ENCODE data around the gene GLOD4.
"Not testable (repeated sequence)": the region's sequence is repeated elsewhere in the genome, so short reads cannot be mapped to it uniquely, and the experiment has no call there.

GLOD4 gene

DNA sequence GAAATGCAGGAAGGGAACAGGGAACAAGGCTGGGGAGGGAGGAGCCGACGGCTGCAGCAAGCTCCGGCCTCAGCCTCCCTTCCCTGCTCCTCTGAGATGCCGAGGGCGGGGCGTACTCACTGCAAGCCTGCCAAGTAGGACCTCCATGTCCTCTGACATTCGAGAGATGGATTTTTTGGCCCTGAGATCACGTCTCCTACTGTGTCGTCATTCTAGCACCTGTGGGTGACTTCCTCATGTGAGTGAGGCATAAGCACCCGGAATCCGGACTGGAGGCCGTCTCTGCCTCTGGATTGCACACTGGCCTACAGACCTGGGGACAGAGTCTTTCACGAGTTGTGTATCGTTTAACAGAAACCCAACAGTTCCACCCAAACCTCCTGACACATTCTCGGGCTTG lies 14.5 kb upstream of the GLOD4 start:
- Histone ChIP-seq H3K9me3 (ENCODE audit: control insufficient read depth, insufficient read depth, low read length) (no peaks in the 10 kb centered on the region), H3K9ac (ENCODE audit: low read depth, low read length) (no peak overlapping the region), H3K4me1 (ENCODE audit: insufficient read depth, low read length) (peaks cover 10% of the 10 kb centered on the region; the same call in 1 of the 2 replicates), H3K36me3 (ENCODE audit: insufficient read depth, low read length) (no peaks in the 10 kb centered on the region; the same call in 1 of the 2 replicates)

DNA sequence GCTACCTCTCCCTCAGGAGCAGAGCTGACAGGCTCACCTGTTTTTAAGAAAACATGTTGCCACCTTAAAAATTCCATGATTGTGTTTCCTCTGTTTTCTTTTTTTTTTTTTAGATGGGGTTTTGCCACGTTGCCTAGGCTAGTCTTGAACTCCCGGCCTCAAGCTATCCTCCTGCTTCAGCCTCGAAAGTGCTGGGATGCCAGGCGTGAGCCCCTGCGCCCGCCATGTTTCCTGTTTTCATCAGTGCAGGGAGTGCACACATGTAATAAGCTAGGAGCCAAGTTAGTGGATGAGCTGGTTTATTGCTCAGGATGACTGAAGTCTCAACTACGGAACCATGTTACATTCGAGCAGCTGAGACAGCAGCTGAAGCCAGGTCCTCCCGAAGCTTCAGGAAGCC lies 13.6 kb upstream of the GLOD4 start:
- no peaks in the 10 kb centered on the region for H3K9me3 ChIP-seq (ENCODE audit: control insufficient read depth, insufficient read depth, low read length)
- H3K9ac ChIP-seq (ENCODE audit: low read depth, low read length), result no peak overlapping the region
- H3K36me3 ChIP-seq (ENCODE audit: insufficient read depth, low read length), result no peaks in the 10 kb centered on the region; the same call in 1 of the 2 replicates
- peaks cover 10% of the 10 kb centered on the region; the same call in 1 of the 2 replicates for H3K4me1 ChIP-seq (ENCODE audit: insufficient read depth, low read length)

DNA sequence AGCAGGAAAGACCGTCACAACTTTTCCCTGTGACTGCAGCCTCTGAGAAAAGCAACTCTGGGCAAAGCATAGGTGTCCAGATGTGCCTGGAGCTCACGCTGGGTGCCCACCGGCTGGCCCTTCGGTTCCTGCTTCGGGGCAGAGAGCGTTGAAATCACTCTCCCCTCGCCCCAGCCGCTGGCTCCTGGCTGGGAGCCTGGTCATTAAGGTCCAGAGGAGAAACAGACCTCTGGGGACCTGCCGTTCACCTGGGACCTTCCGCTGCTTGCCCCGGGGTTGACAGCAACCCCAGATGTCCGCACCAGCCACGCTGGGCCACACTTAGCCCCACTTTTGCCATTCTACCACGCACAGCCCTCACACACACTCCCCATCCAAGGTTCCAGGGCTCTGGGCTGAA lies 13.2 kb upstream of the GLOD4 start:
- Histone ChIP-seq H3K9me3 (ENCODE audit: control insufficient read depth, insufficient read depth, low read length) (no peaks in the 10 kb centered on the region), H3K36me3 (ENCODE audit: insufficient read depth, low read length) (no peaks in the 10 kb centered on the region; the same call in 1 of the 2 replicates), H3K9ac (ENCODE audit: low read depth, low read length) (no peak overlapping the region; the same call in 1 of the 2 replicates), H3K4me1 (ENCODE audit: insufficient read depth, low read length) (peaks cover 10% of the 10 kb centered on the region; the same call in 1 of the 2 replicates)

DNA sequence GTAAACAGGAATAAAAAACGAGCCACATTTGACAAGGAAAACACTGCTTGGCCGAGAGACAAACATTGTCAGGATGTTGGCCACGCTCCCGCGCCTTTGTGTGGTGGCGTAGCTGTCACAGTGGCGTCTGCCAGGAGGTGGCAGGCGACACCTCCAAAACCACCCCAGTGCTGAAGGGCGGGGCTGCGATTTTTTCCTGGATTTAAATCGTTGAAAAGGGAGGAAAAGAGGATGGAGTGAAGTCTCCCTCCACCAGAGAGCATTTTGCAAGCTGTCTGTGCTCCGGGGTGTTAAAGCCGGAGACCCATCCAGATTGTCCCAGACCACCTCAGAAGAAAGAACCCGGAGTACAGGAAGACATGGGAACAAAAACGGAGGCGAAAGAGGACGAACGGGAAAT lies 12.8 kb upstream of the GLOD4 start:
- Histone ChIP-seq H3K36me3 (ENCODE audit: insufficient read depth, low read length) (no peaks in the 10 kb centered on the region), H3K9me3 (ENCODE audit: control insufficient read depth, insufficient read depth, low read length) (no peaks in the 10 kb centered on the region), H3K9ac (ENCODE audit: low read depth, low read length) (no peak overlapping the region; the same call in 1 of the 2 replicates), H3K4me1 (ENCODE audit: insufficient read depth, low read length) (peaks cover 10% of the 10 kb centered on the region; the same call in 1 of the 2 replicates)

DNA sequence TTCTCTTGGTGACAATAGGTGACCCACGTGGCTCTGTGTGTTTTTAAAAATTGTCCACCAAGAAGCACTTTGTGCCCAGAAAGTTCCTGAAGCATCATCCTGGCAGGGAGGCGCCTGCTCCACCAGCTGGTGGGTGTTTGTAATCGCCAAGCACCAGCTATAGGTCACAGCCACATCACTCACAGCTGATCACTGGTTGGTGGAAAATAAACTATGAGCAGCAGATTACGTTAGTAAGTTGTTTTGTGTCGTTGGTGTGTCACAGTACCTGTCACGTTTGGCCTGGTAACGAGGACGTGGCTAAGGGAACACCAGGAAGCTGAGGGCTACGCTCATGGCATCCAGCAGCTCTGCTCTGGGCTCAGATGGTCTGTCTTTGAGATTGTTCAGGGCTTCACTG lies 10.2 kb upstream of the GLOD4 start:
- no peak overlapping the region for H3K9ac ChIP-seq (ENCODE audit: low read depth, low read length)

DNA sequence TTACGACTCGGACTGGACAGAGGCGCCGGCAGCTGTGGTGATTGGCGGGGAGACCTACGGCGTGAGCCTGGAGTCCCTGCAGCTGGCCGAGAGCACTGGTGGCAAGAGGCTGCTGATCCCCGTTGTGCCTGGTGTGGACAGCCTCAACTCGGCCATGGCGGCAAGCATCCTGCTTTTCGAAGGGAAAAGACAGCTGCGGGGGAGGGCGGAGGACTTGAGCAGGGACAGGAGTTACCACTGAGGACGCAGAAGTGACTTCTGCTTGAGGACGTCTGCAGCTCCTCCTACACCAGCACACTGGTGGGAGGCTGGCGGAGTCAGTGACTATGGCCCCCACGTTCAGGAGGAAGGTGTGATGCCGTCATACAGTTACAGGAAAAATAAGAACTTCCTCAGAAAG lies 9.7 kb upstream of the GLOD4 start:
- no peaks in the 10 kb centered on the region for H3K9me3 ChIP-seq (ENCODE audit: control insufficient read depth, insufficient read depth, low read length)
- H3K36me3 ChIP-seq (ENCODE audit: insufficient read depth, low read length), result peaks cover 15% of the 10 kb centered on the region; the same call in 1 of the 2 replicates
- H3K4me1 ChIP-seq (ENCODE audit: insufficient read depth, low read length), result peaks cover 15% of the 10 kb centered on the region; the same call in 1 of the 2 replicates
- no peak overlapping the region for H3K9ac ChIP-seq (ENCODE audit: low read depth, low read length)

More for the DNA sequence above, 10.2 kb upstream of the GLOD4 start:
- peaks cover 15% of the 10 kb centered on the region; the same call in 1 of the 2 replicates for H3K36me3 ChIP-seq (ENCODE audit: insufficient read depth, low read length)
- peaks cover 15% of the 10 kb centered on the region; the same call in 1 of the 2 replicates for H3K4me1 ChIP-seq (ENCODE audit: insufficient read depth, low read length)
- no peaks in the 10 kb centered on the region for H3K9me3 ChIP-seq (ENCODE audit: control insufficient read depth, insufficient read depth, low read length)

DNA sequence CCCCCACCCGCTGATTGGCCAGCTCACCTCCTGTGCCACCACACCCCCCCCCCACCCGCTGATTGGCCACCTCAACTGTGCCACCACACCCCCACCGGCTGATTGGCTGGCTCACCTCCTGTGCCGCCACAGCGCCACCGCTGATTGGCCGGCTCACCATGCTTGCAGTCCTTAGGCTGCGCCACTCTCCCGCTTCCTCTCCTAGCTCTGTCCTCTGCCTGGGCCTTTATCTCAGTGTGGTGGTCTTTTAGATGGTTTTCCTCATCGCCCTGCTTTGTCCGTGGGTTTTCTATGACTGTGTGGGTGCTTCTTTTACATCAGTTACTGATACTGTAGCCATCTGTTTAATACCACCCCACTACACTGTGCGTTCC lies 8.8 kb upstream of the GLOD4 start:
- H3K9ac ChIP-seq (ENCODE audit: low read depth, low read length), result peak overlapping the region; percentile 36; the same call in 1 of the 2 replicates
- H3K36me3 ChIP-seq (ENCODE audit: insufficient read depth, low read length), result peaks cover 15% of the 10 kb centered on the region; the same call in 1 of the 2 replicates

DNA sequence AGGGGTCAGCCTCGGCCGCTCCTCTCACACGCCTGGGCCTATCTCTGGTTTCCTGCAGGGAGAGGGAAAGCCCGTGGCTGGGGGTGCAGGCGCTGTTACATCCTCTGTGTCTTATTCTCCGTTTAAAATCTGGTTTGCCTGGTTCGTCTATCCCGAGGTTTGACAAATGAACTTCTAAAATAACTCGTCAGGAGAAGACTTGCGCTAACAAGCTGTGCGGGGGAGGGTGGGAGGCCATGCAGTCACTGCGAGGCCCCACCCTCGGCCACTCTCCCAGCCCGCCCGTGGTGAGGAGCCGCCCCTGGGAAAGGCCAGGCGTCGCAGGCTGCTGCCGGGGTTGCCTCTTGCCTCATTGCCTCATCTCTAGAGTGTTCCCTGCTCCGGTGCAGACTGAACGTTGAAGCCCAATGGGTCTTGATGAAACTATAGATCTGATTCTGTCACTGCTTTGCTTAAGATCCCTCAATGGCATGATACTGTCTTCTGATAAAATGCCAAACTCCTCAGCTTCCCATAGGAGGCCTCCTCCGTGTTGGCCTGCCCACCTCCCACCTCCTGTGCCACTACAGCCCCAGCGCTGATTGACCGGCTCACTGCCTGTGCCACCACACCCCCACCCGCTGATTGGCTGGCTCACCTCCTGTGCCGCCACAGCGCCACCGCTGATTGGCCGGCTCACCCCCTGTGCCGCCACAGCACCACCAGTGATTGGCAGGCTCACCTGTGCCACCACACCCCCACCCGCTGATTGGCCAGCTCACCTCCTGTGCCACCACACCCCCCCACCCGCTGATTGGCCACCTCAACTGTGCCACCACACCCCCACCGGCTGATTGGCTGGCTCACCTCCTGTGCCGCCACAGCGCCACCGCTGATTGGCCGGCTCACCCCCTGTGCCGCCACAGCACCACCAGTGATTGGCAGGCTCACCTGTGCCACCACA lies 8.1 kb upstream of the GLOD4 start:
- peaks cover 19% of the 10 kb centered on the region; the same call in 1 of the 2 replicates for H3K36me3 ChIP-seq (ENCODE audit: insufficient read depth, low read length)
- H3K9me3 ChIP-seq (ENCODE audit: control insufficient read depth, insufficient read depth, low read length), result not testable (repeated sequence)
- peaks cover 11% of the 10 kb centered on the region; the same call in 1 of the 2 replicates for H3K4me1 ChIP-seq (ENCODE audit: insufficient read depth, low read length)
- peak overlapping the region; percentile 24; the same call in 1 of the 2 replicates for H3K9ac ChIP-seq (ENCODE audit: low read depth, low read length)

More for the DNA sequence above, 8.8 kb upstream of the GLOD4 start:
- not testable (repeated sequence) for H3K9me3 ChIP-seq (ENCODE audit: control insufficient read depth, insufficient read depth, low read length)
- H3K4me1 ChIP-seq (ENCODE audit: insufficient read depth, low read length), result peaks cover 15% of the 10 kb centered on the region; the same call in 1 of the 2 replicates

DNA sequence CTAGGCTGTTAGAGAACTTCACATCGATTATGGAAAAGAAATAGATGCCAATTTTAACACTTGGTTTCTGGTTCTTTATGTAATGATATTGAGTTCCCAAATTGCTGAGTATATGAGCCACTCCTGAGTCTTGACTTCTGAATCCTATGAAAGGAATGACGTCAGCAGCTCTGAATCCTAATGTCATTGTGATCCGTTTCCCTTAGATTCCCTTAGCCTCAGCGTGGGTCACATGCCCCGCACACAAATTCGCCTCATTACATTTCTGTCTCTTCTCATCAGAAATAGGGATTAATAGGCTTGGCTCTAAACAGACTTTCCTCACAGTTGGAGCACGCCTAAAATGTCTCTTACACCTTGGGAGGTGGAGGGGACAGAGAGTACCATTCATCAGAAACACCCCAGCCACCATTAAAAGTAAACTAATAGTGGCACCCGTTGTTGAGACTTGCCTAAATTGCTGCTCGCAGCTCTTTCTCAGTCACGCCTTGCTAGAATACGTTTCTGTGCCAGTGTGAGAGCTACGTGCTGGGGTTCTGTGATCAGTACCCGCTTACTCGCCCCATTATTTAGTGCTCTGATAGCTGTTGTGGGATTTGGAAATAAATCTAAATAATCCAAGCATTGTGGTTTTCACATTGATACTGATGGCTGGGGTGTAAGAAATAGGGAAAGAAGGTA lies 7.2 kb upstream of the GLOD4 start:
- H3K9ac ChIP-seq (ENCODE audit: low read depth, low read length), result no peak overlapping the region
- H3K9me3 ChIP-seq (ENCODE audit: control insufficient read depth, insufficient read depth, low read length), result no peaks in the 10 kb centered on the region
- H3K36me3 ChIP-seq (ENCODE audit: insufficient read depth, low read length), result peaks cover 19% of the 10 kb centered on the region; the same call in 1 of the 2 replicates
- H3K4me1 ChIP-seq (ENCODE audit: insufficient read depth, low read length), result peaks cover 5% of the 10 kb centered on the region; the same call in 1 of the 2 replicates

DNA sequence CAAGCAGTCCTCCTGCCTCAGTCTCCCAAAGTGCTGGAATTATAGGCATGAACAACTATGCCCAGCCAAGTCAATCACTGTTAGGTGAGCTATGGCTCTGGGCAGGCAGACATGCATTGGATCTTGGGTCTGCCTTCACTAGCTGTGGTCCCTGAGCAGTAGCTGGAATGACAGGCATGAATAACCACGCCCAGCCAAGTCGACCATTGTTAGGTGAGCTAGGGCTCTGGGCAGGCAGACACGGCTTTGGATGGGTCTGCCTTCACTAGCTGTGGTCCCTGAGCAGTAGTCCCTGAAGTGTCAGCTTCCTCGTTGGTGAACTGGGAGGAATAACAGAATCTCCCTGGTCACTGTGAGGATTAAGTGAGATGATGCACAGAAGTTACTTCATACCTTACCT lies 6.5 kb upstream of the GLOD4 start:
- Histone ChIP-seq H3K9me3 (ENCODE audit: control insufficient read depth, insufficient read depth, low read length) (no peaks in the 10 kb centered on the region), H3K9ac (ENCODE audit: low read depth, low read length) (no peak overlapping the region), H3K4me1 (ENCODE audit: insufficient read depth, low read length) (peaks cover 5% of the 10 kb centered on the region; the same call in 1 of the 2 replicates), H3K36me3 (ENCODE audit: insufficient read depth, low read length) (peaks cover 23% of the 10 kb centered on the region; the same call in 1 of the 2 replicates)

DNA sequence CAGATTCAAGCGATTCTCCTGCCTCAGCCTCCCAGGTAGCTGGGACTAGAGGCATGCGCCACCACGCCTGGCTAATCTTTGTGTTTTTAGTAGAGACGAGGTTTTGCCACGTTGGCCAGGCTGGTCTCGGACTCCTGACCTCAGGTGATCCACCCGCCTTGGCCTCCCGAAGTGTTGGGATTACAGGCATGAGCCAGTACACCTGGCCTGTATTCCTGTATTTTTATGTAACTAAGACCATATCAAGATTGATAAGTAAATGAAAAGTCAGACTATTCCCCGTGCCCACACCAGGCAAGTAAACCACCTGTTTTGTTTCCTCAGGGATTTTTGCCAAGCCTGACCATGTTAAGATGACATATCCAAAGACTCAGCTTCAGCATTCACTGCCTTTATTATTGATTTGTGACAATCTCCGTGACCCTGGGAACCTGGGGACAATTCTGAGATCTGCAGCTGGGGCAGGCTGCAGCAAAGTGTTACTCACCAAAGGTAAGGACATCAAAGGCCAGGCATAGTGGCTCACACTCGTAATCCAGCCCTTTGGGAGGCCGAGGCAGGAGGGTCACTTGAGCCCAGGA lies 5.7 kb upstream of the GLOD4 start:
- H3K36me3 ChIP-seq (ENCODE audit: insufficient read depth, low read length), result peaks cover 23% of the 10 kb centered on the region; the same call in 1 of the 2 replicates

DNA sequence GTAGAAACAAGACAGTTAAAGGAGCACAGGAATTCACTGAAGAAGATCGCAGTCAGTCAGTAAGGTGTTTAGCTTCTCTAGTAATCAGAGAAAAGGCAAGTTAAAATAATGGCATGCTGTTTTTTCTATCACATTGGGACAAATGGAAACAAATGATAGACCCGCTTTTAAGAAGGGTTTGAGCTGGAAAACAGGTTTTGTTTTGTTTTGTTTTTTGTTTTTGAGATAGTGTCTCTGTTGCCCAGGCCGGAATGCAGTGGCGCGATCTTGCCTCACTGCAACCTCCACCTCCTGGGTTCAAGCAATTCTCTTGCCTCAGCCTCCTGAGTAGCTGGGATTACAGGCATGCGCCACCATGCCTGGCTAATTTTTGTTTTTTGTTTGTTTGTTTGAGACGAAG lies 3.8 kb upstream of the GLOD4 start:
- H3K9me3 ChIP-seq (ENCODE audit: control insufficient read depth, insufficient read depth, low read length); H3K9ac ChIP-seq (ENCODE audit: low read depth, low read length); H3K4me1 ChIP-seq (ENCODE audit: insufficient read depth, low read length): not testable (repeated sequence)
- peaks cover 23% of the 10 kb centered on the region; the same call in 1 of the 2 replicates for H3K36me3 ChIP-seq (ENCODE audit: insufficient read depth, low read length)

More for the DNA sequence above, 5.7 kb upstream of the GLOD4 start:
- H3K9me3 ChIP-seq (ENCODE audit: control insufficient read depth, insufficient read depth, low read length), result no peaks in the 10 kb centered on the region
- no peak overlapping the region for H3K9ac ChIP-seq (ENCODE audit: low read depth, low read length)
- H3K4me1 ChIP-seq (ENCODE audit: insufficient read depth, low read length), result peaks cover 5% of the 10 kb centered on the region; the same call in 1 of the 2 replicates

DNA sequence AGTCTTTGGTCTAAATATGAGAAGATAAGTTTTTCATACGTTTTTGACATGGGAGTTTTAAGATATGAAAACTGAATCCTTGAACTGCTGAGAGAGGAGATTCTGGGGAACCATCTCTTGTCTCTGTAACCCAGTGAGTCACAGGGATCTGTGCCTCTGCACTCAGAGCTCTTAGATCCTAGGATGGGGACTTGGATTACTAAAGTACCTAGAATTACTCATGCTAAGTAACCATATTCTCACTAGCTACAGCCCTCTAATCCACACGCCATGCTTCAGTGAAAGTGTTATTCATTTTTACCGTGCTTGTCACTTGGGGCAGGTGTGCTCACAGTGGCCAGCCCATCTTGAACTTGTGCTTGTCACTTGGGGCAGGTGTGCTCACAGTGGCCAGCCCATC lies 2.1 kb upstream of the GLOD4 start:
- no peak overlapping the region for H3K9ac ChIP-seq (ENCODE audit: low read depth, low read length)
- peaks cover under 1% of the 10 kb centered on the region; the same call in 1 of the 2 replicates for H3K4me1 ChIP-seq (ENCODE audit: insufficient read depth, low read length)
- H3K36me3 ChIP-seq (ENCODE audit: insufficient read depth, low read length), result peaks cover 19% of the 10 kb centered on the region; the same call in 1 of the 2 replicates
- H3K9me3 ChIP-seq (ENCODE audit: control insufficient read depth, insufficient read depth, low read length), result no peaks in the 10 kb centered on the region

DNA sequence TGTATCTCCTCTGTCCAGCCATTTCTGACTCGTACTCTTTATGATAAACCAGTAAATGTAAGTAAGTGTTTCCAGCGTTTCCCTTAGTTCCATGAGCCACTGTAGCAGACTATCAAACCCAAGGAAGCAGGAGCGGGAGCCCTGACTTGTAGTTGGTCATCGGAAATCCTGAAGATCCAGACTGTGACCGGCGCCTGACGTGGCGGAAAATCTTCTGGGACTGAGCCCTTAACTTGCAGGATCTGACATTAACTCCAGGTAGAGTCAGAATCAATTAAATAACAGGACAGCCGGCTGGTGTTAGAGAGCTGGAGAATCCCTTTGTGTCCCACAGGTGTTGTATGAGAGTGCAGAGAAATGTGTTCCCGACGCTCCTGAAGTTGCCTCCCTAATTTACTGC lies 4.0 kb downstream of the GLOD4 start:
- H3K4me1 ChIP-seq (ENCODE audit: insufficient read depth, low read length), result no peaks in the 10 kb centered on the region
- no peaks in the 10 kb centered on the region for H3K9me3 ChIP-seq (ENCODE audit: control insufficient read depth, insufficient read depth, low read length)
- H3K9ac ChIP-seq (ENCODE audit: low read depth, low read length), result no peak overlapping the region
- H3K36me3 ChIP-seq (ENCODE audit: insufficient read depth, low read length), result peaks cover 39% of the 10 kb centered on the region

All from ES-I3 (cell line).